NCI-H774 (cell line): ENCODE results near the gene CFAP61.
"Not testable (repeated sequence)": the region's sequence is repeated elsewhere in the genome, so short reads cannot be mapped to it uniquely, and the experiment has no call there.

Experiments
- DNase-seq: peaks from one replicate; lab custom pipeline; 2025; lab: John Stamatoyannopoulos, UW

CFAP61 gene

DNA sequence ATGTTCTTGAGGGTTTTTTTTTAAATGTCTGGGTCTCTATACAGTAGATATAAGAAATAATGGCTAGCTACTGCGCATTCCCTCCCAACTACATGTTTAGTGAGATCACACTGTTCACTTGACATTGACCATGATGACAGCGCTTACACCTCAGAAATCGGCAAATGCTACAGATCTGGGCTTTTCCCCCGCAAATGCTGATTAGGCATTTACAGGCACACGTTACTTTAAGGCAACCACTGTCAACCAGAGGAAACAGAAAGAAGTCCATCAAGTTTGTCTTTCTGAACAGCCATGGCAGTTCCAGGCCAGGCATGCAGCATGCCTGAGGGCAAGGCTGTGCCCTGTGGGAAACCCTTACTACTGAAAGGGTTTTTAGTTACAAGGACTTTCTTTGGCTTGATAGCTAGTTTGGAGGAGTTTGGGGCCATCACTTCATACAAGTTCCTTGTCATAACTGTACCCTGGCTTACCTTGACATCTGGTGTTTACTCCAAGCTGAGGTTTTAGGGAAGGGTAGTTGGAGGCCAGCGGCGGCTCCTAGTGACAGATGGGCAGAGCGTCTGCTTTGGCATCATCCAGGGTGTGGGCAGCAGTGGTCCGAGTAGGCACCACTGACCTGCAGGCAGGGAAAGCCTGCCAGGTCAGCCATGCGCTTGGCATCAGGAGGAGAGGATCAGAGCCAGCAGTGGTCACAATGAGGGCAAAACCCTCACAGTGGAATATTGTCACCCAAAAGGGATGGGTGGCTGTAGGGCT lies 43.0 kb downstream of the CFAP61 start:
- no peak for DNase-seq

DNA sequence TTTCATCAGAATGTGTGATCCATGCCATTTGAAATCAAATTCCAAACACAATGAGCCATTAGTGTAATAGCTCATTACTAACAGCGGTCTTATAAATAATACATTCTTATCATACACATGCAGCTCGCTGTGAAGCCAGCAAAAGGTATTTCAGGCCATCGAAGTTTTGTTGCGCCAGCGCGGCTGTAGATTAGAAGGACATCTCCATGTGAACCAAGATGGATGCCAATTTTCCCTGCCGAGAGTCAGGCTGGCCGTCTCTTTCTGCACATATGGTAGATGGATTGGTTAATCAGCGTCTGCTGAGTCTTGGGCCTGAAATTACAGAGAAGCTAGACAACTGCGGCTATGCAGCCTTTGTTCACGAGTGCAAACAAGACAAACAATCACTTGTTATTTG lies 44.1 kb downstream of the CFAP61 start:
- peak; percentile 78 for DNase-seq

DNA sequence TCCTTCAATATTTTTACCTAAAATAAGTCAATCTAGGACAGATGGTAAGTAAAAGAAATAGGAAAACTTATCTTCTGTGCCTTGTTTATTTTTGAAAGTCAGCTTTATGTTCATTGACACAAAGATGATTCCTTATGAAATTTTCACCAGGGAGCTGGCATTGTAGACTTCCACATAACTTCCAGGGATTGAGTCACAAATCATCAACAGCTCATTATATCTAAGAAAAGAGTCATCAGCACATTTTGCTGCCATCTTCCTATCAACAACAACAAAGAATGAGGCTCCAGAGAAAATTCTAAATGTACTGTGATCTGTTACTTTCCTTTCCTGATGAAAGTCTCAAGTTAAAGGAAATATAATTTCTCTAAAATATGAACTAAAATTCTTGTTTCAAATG lies 48.5 kb downstream of the CFAP61 start:
- no peak for DNase-seq

DNA sequence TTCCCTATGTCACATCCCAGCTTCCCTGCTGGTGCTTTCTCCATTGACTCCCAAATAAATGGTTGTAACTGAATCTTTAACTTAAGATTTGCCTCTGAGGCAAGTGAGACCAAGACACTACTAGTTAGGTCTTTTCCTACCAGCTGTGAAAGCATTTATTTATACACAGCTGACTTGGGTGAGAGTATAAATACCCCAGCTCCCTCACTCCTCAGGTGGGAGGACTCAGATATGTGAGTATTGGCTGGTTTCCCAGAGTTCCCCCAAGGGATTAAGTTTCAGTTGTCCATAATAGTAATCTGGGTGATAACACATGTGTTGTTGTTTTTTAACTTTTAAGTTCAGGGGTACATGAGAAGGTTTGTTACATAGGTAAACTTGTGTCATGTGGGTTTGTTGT lies 49.8 kb downstream of the CFAP61 start:
- no peak for DNase-seq

DNA sequence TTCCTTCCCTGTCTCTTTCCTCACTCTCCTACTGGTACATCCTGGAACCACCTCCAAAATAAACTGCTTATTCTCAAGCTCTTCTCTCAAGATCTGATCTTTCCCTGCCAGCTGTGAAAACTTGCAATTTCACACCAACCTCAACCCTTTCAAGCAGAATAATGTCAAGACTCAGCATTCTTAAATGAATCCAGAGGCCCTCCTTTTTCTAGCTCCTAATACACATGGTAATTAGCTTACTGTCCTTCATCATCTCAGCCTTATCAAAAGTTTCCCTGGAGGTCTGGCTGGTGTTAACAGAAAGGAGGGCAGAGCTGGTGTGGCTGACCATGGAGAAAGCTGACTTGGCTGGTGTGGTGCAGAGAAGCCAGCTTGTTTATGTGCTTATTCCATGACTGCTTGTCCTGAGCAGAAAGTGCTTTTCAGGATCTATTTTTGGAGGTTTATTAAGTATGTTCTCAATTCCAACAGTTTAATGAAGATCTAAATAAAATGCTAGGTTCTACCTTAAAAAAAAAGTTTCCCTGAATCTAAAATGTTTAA lies 50.5 kb downstream of the CFAP61 start:
- no peak for DNase-seq

DNA sequence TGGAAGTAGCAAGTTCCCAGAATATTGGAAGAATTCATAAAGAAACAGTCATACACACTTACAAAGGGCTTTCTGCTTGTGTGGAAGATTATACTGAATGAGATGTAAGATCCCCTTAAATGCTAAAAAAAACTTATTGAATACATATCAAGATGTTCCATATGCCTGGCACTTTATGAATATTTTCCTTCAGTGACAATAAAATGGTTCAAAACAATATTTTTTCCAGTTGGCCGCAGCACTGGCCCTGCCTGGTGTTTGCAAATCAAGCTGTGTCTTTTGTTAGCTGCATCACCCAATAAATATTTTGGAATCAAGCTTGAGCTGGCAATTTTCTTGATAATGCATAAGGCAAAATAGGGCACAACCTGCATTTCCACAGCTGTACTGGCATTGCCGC lies 51.2 kb downstream of the CFAP61 start:
- no peak for DNase-seq

DNA sequence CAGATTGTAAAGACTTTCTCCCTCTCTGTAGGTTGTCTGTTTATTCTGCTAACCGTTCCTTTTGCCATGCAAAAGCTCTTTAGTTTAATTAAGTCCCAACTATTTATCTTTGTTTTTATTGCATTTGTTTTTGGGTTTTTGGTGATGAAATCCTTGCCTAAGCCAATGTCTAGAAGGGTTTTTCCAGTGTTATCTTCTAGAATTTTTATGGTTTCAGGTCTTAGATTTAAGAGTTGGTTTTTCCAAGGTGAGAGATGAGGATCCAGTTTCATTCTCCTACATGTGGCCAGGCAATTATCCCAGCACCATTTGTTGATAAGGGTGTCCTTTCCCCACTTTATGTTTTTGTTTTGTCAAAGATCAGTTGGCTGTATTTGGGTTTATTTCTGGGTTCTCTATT lies 70.9 kb downstream of the CFAP61 start:
- DNase-seq: not testable (repeated sequence)

DNA sequence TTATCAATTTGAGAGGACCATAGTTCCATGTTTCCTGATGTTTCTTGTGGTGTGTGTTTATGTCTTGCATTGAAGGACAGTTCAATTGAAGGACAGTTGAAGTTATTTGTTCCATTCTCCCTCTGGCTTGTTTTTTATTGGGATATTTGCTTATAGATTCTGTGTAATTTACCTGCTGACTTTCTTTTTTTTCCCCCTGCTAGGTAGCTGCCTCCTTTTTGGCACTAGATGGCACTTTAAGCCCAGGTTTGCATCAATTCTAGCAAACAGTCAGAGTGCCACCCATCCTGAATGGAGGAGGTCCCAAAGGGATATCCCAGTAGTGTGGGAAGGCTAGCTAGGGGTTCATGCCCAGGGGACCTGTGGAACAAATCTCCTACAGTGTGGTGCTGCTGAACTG lies 78.1 kb downstream of the CFAP61 start:
- DNase-seq: peak; percentile 22

DNA sequence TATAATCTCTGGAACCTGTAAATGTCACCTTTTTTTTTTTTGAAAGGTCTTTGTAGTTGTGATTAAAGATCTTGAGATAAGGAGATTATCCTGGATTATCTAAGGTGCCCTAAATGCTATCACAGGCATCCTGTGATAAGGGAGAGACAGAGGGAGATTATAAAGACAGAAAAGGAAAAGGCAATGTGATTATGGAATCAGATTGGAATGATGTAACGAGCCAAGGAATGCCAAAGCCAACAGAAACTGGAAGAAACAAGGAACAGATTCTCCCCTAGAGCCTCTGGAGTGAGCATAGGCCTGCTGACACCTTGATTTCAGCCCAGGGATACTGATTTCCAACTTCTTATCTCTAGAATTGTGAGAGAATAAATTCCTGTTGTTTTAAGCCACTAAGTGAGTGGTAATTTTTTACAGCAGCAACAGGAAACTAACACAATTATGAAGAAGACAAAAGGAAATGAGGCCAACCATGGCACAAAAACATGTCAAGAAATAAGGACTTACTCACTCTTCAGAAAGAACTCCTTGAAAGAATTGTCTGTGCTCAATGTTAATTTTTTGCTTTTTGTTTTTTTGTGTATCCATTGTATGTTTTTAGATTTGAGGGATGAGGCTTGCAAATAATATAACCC lies 82.7 kb downstream of the CFAP61 start:
- no peak for DNase-seq

DNA sequence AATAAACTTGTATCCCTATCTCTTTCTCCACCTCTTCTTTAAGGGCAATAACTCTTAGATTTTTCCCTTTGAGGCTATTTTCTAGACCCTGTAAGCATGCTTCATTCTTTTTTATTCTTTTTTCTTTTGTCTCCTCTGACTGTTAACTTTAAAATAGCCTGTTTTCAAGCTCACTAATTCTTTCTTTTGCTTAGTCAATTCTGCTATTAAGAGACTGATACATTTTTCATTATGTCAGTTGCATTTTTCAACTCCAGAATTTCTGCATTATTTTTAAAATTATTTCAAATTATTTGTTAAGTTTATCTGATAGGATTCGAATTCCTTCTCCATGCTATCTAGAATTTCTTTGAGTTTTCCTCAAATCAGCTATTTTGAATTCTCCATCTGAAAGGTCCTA lies 84.0 kb downstream of the CFAP61 start:
- no peak for DNase-seq

DNA sequence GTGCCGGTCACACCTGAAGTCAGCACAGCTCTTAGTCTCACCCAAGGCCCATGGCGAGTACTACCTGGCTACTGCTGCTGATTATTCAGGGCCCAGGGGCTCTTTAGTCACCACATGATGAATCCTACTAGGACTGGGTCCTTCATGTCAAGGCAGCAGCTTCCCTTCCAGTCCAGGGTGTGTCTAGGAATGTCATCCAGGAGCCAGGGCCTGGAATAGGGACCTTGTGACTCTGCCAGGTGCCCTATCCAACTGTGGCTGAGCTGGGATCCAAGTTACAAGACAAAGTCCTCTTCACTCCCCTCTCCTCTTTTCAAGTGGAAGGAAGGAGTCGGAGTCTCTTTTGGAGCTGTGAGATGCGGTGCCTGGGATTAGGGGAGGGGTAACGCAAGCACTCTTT lies 85.5 kb downstream of the CFAP61 start:
- no peak for DNase-seq

DNA sequence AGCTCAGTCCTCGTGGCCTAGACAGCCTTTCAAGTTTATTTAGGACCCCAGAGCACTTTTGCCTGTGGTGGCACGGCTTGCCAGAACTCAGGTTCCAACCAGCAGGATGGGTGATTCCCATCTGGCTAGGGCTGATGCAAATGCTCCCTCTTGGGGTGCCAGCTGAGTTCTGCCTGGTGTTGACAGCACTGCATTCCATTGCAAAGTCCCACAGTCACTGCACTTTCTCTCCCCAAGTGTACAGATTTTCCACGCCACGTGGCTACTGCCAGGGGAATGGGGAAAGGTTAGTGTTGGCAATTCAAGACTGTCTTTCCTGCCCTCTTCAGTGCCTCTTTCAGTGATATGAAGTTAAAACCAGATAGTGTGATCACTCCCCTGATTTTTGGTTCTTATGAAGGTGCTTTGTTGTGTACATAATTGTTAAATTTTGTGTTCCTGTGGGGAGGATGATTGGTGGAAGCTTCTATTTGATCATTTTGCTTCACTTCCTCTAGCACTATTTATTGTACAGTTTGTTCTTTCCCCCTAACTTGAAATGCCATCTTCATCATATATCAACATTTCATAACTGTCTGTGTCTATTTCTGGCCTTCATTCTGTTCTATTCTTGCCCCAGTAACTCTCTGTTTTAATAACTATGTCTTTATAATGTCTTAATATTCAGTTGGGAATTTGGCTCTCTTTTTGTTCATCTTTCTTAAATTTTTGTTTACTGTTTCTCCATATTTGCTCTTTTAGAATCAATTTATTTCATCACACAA lies 86.2 kb downstream of the CFAP61 start:
- DNase-seq: no peak

DNA sequence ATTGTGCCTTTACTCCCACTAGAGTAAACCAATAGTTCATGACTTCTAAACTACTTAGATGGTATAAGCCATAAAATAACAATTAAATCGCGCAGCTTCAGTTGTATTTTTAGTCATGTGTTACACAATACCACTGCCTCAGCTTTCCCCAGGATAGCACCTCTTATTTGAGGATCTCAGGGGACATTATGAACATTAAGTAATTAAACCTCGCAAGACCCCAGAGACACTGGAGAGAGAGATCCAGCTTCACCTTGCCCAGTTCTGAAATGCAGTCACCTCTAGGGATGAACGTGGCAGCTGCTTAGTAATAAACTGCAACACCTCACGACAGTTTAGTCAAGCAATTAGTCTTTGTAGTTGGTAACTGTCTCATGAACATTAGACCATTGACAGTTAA lies 87.1 kb downstream of the CFAP61 start:
- DNase-seq: no peak

DNA sequence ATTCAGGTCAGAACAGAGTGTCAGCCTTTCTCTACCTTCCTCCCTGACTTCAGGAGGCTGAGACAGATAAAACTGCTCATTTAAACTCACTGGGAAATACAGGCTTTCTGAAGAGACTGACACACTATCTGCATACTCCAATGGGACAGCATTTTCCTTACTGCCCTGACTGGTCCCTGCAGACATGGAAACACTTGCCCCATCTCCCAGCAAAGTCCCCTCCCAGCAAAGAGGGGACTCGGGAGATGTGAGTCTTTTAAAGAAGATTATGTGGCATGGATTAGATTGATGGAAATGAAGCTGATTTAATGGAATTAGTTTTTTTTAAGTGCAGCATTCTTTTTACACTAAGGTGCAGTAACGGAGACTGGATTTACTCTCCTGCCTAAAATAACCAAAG lies 90.8 kb downstream of the CFAP61 start:
- no peak for DNase-seq

DNA sequence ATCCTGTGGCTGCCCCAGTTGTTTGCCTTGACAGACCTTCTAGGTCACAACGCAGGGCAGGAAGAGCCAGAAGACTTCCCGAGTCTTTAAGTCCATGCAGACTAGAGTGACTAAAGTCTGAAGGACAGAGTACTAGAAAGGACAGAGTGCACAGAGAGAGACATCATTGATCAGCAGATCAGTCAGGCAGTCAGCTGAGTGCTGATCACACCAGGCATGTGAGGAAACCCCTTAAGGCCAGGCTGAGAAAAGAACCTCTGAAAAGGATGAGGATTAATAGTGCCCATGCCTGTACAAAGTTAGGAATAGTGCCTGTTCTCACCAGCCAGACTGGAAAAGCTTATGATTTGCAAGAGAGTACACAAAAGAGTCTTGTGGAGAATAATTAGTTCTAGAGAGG lies 91.3 kb downstream of the CFAP61 start:
- no peak for DNase-seq

DNA sequence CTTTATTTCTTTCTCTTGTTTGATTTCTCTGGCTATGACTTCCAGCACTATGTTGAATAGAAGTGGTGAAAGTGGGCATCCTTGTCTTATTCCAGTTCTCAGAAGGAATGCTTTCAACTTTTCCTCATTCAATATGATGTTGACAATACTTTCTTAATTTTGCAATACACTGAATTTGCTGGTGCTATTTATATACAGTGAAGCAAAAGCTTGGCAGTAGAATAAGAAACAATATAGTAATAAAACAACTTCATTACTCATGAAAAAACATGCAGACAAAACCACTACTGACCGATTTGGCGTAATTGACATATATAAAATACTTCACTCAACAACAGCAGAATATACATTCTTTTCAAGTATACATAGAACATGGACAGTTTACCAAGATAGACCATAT lies 96.4 kb downstream of the CFAP61 start:
- DNase-seq: no peak

DNA sequence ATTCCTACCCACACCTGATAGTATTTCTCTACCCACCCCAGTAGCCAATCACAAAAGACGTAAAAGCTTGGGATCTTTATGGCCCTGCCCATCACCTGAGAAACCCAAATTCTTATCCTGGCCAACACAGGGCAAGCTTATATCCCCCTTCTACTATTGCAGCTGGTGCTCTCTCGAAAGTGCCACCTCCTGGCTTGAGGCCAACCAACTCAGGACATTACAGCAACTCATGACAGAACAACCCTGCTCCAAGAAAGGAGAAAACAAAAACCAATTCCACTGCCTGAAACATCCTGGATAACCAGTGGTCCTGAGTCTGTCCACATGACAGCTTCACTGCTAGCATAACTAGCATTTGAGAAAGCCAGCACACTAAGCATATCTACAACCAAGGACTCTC lies 97.9 kb downstream of the CFAP61 start:
- no peak for DNase-seq

DNA sequence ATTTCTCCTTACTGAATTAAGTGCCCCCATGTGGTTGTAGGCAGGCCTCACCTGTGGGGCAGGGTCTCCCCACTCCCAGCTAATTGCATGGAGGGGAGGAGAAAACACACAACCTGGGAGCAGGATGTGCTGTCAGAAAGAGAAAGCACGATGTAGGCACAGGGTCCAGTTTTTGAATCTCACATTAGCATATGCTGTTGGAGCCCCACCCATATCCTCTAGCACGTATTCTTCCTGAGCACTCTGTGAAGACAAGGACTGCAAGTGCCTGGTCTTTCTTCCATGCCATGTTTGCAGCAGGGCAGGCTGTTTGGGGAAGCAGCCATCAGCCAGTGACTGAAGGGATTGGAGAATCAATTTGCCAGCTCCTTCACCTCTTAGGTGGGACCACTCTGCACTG lies 108.2 kb downstream of the CFAP61 start:
- no peak for DNase-seq

DNA sequence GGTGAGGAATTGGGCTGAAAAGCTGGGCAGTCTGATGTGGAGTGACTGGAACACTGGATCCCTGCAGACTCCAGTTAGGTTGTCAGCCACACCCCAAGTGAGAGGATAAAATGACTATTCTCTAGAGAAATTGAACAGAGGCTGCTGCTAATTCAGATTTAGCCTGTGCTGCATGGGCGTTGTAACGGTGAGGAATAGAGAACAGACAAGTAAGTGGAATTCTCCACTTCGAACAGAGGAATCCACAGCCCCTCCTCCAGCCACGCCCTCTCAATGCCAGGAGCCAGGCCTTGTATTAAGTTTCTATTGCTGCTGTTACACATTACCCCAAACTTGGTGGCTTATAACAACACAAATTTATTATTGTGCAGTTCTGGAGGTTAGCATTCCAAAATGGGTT lies 109.3 kb downstream of the CFAP61 start:
- no peak for DNase-seq

DNA sequence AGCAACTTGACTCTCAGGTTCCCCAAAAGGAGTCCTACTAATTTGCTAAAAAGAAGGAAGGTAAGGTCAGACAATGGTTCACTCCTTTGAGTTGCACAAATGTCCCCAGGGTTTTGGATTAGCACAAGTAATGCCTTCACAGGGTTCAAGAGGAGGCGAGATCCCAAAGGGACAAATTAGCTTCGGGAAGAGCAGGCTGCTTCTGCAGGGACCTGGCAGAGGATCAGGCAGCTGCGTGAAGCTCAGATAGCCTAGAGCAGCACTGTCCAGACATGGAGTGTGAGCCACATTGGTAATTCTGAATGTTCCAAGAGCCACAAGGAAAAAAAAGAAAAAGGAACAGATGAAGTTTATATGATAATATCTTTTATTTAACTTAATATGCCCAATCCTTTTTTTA lies 115.4 kb downstream of the CFAP61 start:
- DNase-seq: no peak

DNA sequence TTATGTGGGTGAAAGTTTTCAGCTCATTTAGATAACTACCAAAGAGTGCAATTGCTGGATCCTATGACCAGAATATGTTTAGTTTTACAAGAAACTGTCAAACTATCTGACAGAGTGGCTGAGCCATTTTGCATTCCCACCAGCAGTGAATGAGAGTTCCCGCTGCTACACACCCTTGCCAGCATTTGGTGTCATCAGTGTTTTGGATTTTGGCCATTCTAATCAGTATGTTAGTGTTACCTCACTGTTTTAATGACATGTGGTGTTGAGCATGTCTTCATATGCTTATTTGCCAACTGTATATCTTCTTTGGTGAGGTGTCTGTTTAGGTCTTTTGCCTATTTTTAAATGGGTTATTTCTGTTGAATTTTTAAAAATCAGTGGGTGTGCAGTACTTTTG lies 120.9 kb downstream of the CFAP61 start:
- DNase-seq: no peak

DNA sequence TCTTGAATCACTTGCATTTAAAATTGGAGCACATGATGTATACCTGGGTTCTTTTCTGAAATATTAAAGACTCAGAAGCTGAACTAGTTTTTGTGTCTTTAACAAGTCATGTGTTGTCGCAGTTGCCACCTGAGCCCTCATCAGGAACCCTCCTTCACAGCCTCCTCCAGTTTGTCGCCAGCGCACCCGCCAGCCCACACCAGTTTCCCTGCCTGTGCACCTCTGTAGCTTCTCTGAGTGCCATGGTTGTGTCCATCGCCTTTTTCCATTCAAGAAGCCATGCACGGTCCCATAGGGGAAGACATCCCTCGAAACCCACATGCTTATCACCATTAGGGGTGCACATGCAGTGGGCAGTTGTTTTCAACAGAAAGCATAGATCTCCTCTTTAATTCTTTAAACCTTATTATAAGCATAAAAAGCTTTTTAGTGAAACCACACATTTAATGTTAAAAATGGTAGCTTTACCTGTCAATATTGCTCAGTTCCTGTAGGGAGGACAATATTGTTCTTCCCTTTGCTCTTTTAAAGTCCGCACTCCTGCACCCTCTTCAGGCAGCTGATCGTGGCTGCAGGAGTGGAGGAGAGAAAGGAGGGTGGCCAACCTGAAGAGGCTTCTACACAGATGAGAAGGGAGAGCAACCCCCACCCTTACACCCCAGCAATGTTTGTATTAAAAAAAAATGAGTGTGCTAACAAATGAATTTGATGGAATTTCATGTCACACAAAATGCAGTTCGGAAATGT lies 121.9 kb downstream of the CFAP61 start:
- no peak for DNase-seq
